Testis (tissue), 2 donors: ENCODE data around the gene ACACA.

Experiments used
- POLR2A ChIP-seq: fragments of 450-650 bp; IDR thresholded peaks from one replicate; pipeline ENCODE4 v1.6.1; 2017; ENCODE audit warnings: antibody characterized with exemption, mild to moderate bottlenecking, moderate library complexity
- TF ChIP-seq, protein P1 (sequence below), 3 experiments: fragments of 450-650 bp in 2 of 3; fragments of 200-600 bp in 1 of 3; sonication (generic) in 1 of 3; IDR thresholded peaks; one replicate each; pipeline ENCODE4 v1.5.1; 2016 to 2019; ENCODE audit warnings: antibody characterized with exemption in 3 of 3, mild to moderate bottlenecking in 2 of 3, moderate library complexity in 1 of 3

DNA sequence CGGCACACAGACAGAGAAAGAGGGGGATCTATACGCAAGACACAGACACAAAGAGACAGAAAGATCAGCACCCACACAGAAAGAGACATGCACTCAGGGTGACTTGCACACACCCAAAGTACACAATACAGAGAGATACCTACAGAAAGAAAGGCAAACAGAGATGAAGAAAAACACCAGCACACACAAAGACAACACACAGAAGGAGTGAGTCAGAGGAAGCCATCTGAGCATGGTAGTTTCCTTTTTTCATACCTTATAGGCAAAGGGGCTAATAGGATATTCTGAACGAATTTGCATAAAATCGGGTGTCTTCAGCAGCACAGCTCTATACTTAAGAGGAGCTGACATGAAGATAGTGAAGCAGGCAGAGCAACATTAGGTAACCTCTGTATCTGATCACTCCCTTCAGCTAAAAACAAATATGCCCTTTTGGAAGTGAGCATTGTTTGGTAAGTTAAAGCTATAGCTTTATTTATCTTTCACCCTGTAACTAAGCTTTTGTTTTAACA, 259.3 kb downstream of the ACACA start:
- TF ChIP-seq, protein P1, sequence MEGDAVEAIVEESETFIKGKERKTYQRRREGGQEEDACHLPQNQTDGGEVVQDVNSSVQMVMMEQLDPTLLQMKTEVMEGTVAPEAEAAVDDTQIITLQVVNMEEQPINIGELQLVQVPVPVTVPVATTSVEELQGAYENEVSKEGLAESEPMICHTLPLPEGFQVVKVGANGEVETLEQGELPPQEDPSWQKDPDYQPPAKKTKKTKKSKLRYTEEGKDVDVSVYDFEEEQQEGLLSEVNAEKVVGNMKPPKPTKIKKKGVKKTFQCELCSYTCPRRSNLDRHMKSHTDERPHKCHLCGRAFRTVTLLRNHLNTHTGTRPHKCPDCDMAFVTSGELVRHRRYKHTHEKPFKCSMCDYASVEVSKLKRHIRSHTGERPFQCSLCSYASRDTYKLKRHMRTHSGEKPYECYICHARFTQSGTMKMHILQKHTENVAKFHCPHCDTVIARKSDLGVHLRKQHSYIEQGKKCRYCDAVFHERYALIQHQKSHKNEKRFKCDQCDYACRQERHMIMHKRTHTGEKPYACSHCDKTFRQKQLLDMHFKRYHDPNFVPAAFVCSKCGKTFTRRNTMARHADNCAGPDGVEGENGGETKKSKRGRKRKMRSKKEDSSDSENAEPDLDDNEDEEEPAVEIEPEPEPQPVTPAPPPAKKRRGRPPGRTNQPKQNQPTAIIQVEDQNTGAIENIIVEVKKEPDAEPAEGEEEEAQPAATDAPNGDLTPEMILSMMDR (IDR thresholded peaks at IDR 0.05) = no peak
- TF ChIP-seq POLR2A = no peak
